ENCODE measurements around the gene MRPS2.

MRPS2 gene

DNA sequence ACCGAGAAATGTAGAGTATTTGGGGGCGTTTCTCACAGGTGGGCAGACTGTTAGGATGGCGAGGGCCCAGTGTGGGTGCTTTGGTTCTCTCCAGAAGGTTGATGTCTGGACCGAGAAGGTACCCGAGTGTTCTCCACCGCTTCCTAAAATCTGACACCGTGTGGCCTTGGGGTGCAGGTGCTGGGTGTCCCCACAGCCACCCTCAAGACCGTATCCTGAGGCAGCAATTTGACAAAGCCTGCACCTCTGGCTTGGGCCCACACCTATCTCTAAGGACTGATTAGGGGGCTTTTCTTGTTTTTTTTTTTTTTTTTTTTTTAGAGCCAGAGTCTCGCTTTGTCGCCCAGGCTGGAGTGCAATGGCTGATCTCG, 19.6 kb upstream of the MRPS2 start:
- DNase-seq = no peak

DNA sequence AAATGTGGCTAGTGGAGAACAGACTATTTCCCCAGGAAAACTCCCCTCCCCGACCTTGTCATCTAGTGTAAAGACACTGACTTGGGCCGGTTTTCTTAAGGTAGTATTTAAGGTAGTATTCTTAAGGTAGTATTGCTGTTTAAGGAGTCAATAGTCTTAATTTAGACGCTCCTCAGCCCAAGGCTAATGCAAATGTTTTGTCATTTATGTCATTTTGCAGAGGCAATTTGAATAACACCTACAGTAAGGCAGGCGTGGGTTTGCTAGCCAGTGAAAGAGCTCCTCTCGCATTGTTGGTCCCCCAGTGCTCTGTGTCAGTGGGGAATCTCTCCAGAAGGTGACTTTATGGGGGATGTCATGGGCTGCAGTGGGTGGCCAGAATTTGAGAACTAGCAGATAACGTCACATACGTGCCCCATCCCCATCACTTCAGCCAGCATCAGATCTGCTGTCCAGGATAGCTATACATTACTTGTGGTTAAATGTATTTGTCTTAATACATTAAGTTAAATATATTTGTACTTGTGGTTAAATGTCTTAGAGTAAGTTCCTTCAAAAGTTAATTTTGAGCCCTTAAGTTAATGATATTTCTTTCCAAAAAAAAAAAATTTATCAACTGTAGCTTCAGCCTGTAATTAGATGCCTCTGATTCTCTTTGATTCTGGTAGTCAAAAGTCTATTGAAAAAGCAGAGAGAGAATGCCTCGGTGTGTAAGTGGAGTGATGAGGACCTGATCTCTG, 18.3 kb upstream of the MRPS2 start:
- no peak for DNase-seq

DNA sequence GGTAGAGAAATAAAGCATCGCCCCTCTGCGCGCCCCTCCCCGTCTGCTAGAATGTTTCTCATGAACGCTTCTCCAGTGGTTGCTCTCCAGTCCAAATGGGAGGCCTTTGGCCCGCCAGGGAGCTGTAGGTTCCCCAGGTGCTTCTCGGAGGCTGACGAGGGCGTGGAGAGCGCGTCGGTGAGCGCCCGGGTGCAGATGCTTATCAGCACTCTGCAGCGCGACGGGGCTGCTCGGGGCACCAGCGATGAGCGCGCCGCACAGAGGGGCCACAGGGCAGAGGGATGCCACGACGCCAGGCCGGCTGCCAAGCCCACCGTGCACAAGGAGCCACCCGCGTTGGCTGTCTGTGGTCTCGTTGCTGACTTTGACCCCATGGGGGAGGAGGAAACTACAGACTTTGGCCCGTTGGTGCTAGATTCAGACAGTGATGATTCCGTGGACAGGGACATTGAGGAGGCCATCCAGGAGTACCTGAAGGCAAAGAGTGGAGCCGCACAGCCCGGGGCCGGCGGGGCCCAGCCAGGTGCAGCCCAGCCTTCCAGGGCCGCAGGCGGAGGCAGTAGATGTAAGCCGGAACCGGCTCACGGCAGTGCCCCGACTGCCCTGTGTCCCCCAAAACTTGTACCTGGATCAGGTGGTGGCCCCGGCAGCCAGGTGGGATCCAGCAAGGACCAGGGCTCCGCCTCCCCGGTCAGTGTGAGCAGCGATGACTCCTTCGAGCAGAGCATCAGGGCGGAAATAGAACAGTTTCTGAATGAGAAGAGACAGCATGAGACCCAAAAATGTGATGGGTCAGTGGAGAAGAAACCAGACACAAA, 15.8 kb upstream of the MRPS2 start:
- DNase-seq = no peak

DNA sequence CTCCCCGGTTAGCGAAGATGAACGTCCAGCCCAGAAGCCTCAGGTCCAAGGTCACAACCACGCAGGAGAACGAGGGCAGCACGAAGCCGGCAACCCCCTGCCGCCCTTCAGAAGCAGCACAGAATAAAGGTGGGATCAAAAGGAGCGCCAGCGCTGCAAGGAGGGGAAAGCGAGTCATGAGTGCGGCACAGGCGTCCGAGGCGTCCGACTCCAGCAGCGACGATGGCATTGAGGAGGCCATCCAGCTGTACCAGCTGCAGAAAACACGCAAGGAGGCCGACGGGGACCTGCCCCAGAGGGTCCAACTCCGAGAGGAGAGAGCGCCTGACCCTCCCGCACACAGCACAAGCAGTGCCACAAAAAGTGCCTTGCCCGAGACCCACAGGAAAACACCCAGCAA, 15.1 kb upstream of the MRPS2 start:
- DNase-seq = no peak

DNA sequence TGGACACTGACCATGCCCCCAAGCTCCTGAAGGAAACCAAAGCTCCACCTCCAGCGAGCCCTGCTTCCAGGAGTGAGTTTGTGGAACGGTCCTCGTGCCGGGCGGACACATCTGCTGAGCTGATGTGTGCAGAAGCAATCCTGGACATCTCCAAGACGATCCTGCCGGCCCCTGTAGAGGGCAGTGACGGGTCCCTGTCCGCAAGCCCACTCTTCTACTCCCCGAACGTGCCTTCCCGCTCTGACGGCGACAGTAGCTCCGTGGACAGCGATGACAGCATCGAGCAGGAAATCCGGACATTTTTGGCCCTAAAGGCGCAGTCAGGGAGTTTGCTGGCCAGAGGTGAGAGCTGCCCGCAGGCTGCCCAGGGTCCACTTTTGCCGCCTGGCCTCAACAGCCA, 14.7 kb upstream of the MRPS2 start:
- DNase-seq = no peak

DNA sequence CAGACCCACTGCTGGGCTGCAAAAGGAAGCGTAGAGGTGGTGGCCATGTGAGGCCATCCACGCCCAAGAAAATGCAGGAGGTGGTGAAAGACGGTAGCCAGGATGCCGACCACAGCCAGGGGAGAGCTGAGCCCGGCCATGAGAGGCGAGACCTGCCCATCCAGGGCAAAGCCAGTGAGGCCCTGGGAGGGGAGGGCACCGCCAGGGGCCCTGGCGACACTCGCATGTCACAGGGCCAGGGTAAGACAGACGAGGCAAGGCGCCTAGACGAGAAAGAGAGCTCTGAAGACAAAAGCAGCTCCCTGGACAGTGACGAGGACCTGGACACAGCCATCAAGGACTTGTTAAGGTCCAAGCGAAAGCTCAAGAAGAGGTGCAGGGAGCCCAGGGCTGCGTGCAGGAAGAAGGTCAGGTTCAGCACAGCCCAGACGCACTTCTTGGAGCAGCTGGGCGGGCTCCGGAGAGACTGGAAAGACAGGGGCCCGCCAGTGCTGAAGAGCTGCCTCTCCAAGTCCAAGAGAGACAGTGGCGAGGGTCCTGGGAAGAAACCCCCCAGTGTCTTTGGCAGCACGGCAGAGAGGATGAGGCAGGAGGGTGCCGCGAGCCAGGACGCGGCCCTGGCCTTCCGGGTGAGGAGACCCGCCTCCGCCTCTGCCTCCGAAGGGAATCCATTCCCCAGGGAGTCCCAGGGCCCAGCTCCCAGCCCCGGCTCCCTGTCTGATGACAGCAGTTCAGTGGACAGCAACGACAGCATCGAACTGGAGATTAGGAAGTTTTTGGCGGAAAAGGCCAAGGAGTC, 14.0 kb upstream of the MRPS2 start:
- DNase-seq = no peak

DNA sequence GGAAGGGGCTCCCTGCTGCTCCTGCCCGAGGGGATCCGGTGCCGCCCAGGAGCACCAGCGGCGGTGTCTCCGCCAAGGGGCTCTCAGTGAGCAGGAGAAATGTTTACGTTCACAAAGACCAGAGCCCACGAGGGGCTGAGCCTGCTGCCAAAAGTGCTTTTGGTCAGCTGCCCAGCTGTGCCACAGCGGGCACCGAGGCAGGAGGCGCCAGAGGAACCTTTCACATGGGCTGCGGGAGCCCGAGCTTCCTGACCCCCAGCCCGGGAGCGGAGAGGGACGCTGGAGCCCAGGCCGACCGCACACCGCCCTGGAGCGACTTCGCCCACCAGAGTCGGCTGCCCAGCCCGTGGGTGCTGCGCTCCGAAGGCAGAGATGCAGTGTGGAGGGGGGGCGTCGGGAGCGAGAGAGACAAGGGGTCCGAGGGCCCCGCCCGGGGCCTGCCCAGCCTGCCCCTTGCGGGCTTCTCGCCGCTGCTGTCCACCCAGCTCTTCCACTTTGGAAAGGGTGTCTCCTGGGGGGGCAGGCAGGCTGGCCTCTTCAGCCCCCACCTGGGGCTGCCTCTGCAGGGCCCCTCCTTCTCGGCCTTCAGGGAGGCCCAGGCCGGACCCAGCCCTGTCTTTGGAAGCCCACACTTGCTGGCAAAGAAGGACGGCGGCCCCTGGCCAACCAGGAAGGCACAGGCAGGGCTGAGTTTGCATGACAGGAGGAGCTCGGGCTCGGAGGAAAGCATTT, 13.0 kb upstream of the MRPS2 start:
- no peak for DNase-seq

DNA sequence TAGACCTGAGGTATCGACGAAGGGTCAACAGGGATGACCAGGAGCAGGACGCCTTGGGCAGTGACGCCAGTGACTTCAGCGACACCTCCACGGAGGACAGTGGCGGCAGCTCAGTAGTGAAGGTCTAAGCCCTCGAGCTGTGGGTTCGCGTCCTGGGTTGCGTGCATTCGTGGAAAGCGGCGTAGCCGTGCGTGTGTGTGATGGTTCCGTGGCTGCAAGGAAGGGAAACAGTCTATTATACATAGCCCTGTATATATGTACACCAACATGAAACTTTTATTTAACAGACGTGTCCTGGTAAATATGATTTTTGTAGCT, 12.5 kb upstream of the MRPS2 start:
- no peak for DNase-seq

DNA sequence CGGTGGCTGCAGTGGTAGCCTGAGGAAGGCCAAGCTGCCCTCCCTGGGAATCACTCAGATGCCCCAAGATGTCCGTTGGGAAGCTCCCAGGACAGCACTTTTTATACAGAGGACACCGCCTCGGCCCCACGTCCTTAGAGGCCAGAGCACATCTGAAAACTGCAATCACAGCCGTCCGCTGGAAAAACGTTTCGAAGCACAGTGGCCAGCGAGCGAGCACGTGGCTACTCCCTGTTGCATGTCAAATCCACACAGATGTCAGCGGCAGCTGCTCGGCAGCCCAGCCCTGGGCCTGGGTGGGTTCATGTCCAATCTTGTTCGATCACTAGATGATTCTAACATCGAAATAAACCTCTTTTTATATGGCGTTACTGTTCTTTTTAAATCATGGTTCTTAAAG, 12.0 kb upstream of the MRPS2 start:
- DNase-seq = no peak

DNA sequence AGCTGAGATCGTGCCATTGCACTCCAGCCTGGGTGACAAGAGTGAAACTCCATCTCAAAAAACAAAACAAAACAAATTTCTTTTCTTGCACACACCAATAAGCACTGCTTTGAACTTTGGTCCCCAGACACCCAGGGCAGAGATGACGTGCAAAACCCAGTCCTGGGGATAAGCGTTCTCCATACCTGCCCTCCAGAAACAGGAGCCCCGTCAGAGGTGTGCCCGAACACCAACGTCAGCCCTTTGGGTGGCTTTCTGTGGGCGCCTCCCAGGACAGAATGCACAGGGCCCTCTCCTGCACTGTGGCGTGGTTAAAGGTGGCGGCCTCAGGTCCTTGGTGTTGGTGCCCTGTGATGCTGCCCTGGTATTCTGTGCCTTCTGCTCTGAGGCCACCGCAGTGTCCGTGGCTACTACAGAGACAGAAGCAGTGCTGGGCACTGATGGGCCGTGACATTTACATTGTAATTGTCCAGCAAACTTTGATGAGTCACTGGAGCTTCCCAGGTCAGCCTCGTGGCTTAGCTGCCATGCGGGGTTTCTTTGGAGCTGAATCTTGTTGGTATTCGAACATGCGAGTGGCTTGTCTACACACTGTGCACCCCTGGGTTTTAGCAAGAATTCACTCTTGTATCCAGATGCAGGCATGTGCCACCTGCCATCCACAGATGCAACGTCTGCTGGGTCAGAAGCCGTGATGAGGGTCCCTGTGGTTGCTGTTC, 11.1 kb upstream of the MRPS2 start:
- no peak for DNase-seq

DNA sequence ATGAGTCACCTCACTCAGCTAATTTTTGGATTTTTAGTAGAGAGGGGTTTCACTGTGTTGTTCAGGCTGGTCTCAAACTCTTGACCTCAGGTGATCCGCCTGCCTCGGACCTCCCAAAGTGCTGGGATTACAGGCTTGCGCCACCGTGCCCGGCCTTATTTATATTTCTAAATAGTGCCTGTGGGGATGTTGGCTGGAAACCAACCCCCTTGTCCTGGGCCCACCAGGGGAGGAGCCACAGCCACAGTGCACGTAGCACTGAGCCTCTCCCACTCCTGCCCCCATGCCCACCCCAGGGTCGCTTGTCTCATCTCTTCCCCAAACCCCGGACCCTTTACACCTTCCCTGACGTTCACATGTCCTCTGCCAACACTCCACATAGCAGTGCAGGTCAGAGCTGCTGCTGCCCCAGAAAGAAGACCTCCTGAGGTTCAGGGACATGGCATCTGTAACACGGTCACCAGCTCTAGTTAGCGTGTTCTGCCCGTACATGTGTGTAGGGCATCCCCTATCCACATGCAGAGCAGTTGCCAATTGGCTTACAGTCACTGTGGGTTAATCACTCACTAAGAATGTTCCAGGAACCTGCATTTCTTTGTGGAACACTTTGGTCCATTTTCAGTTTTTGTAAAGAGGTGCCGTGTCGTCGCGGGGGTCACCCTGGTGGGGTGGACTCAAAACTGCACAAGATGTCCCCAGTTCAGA, 10.2 kb upstream of the MRPS2 start:
- no peak for DNase-seq

DNA sequence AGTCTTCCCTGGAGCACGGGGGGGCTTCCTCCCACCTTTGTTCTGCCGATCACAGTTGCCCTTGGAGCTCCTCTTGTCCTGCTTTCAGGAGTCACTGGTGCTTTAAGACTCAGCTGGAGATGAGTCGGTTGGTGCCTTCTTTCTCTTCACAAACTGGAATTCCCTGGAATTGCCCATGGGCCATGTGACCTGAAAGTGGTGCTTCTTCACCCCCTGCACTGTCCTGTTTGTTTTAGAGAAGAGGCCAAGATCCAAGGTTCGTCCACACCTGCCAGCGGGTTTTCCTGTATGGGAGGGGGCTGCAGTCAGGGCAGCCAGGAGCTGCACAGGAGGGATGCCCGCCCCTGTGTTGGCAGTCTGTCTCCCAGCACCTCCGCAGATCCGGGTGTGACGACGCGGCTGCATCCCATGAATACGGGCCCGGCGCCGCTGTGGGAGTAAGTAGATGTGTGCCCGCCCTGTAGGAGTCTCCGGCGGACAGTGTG, 9.5 kb upstream of the MRPS2 start:
- no peak for DNase-seq

DNA sequence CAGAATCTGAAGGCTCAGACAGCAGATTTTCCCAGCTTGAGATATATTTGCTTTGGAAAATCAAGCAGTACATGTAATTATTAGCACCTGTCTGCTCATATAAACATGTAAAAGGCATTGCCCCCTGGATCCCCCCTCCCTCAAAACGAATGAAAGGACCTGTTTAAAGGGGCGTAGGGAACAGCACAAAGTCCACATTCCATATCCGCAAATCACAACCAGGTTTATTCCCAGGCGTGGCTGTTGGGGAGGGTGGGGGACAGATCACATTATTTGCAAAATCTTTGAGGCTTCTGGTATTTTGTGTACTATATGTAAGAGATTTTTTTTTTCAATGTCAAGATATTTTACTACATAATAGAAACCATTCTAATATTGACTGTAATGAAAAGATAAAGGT, 8.7 kb upstream of the MRPS2 start:
- no peak for DNase-seq

DNA sequence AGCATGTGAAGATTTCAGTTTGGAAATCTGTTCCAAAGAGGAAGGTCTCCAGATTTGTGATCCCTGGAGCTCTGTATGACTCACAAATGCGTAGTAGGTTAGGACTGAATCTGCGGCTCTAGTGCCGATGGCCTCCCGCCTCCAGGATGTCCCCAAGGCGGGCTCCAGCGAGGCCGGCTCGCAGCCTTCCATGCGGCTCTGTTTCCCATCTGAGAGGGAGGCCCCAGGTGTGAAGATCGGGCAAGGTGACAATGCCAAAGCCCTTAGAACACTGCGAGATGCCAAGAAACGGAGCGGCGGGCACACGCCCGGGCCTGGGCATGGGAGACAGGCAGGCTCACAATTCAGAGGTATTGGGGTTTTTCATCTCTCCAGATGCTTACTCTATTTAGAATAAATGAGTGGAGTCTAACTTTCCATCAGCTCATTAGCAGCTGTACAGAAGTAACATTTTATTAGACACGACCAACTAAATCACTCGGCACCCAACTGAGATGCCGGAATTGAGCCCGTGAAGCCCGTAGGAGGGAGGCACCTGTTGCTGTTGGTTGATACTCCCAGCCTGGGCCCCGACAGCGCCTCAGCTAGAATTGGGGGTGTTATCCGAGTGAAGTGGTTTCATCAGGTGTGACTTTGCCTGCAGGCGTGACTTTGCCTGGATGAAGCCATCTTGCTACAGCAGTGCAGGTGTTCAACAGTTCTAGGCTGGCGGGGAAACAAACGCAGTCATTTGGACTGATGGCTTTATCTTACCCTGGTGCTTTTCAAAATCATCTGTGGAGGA, 7.4 kb upstream of the MRPS2 start:
- no peak for DNase-seq

DNA sequence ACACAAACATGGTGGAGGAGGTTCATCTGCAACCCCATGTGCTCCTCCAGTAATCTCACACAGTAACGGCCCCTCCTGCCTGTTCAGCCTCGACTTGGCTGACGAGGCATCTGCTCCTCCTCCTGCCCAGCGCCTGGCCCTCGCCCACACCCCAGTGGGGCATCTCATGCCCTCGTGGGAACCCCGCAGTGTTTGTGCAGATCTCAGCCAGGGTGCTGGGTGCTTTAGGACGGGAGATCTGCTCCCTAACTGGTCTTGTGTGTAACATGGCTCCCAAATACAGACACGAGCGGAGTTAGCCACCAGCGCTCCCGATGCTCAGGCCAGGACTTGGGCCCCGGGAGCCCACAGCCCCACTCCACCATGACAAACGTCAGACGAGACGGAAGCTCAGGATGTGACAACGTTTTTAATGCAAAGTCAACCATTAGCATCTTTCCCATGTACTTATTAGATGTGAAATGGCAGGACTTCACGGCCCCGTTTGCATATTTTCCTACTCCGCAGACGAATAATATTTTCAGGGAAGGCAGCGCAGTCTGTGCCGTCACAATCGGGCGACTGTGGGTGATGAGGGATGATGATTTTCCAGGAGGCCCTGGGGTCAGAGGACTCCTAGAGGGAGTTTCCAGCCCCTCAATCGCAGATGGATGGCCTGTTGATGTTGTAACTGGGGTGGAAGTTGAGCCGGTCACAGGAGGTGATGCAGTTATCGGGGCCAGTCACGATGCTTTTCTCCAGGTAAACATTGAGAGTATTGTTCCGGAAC, 5.5 kb upstream of the MRPS2 start:
- no peak for DNase-seq

DNA sequence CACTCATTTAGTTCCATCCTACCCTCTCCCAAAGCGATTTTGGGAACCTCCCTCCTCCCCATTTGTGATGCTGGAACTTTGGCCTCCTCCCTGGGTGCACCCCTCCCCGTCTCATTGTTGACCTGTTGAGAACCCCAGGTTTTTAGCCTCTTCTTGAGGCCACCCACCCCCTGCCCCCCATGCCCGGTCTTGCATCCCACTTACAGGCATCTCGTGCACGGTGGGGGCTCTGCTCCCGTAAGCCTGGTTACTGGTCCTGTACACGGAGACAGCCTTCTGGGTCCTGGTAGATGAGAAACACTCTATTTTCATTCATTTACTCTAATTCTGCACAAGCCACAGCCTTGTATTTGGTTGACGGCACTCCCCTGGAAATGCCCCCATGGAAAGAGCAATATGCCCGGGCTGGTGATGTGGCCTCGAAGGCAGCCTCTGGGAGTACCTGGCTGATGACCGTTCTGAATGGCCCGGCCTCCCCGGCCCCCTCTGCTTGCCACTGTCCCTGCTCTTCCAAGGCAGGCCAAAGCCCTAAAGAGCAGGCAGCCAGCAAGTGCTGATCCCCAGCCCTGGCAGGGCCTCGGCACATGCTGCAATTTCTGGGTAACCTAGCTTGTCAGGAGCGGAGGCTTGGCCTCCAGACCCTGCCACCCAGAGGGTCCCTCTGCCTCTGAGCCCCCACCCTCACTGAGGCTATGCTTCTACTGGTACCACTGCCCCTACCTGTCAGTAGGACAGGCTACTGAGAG, 1.9 kb upstream of the MRPS2 start:
- DNase-seq = no peak

DNA sequence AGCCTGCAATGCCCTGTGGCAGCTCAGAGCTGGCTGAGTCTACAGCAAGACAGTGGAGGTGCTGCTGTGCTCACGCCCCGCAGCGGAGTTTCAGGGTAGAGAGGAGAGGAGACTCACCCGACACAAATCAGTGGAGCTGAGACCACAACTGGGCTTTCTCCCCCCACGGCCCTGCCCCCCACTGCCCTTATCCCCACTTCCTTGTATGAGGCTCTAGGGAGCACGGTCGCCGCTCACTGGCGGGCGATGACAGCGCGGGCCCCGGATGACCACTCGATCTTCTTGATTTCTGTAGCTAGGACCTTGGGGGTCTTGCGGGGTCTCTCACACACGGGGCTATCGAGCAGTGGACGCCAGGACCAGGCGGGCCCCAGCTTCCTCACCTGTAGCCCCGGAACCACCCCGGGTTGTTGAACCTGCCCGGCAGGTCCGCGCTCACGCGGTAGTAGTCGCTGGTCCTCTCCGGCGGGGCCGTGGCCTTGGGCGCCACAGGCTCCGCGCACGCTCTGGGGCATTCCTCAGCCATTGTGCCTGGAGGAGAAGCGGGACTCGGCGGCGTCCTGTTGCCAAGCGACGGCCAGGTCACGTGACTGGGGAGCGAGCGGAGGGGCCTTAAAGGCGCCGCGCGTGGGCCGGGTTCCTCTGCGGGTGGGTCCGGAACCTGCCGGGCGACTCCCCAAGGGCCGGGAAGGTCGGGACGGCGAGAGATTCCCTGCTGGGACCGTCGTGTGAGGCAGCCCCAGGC, 984 bp upstream of the MRPS2 start:
- DNase-seq = peak; percentile 16

DNA sequence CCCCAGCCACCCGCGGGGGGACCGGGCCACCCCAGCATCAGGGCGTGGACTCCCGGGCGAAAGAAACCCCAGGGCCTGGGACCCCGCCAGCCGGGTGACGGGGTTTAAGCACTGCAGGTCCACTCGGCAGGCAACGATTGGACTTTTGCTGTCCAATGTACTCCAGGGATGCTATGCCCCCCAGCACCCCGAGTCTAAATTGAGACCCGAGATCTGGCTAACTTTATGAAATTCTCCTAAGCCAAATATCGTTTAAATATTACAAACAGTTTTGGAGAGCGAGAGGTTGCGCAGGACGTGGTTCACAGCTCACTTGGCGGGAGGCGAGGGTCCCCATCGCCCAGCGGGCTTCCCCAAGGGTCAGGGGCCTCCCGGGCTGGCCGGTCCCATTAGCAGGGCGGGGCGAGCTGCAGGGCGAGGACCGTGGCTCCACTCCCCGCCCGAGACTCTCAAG, 384 bp upstream of the MRPS2 start:
- DNase-seq = no peak
